COLO668 (cell line): ENCODE measurements around the gene PHF13.

ENCODE experiments used
- DNase-seq: peaks from one replicate; lab custom pipeline; 2025; ENCODE audit not compliant: unreplicated experiment; lab: John Stamatoyannopoulos, UW

The PHF13 gene

DNA sequence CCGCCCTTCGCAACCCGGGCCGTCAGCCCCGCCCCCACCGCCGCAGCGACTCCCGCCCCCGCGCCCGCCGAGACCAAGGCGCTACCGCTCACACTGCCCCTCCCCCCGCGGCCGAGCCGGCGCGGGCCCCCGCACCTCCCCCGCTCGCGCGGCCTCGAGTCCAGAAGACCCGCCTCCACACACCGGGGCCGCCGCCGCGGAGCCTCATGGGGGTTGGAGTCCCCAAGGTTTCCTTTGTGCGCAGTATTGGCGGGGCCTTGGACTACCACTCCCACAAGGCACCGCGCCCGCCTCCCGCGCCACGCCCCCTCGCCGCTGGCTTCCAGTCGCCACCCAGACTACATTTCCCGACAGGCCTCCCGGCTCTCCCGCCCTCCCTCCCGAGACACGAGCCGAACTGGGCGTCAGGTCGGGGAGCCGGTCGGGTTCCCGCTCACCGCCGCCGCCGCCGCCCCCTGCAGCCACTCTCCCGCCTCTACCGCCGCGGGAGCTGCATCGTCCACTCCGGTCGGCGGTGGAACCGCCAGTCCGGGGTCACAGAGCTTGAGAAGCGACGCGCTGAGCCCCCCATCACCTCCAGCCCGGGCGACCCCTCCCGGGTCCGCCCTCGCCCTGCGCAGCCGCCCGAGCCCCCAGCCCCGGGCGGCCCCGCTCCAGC is at the start of gene PHF13:
Gene PHF13 (plus strand): TSS at position 371 of the 658 bp plus-strand sequence. CDS start 336 bp downstream, outside the sequence.
- peak; percentile 100 for DNase-seq

DNA sequence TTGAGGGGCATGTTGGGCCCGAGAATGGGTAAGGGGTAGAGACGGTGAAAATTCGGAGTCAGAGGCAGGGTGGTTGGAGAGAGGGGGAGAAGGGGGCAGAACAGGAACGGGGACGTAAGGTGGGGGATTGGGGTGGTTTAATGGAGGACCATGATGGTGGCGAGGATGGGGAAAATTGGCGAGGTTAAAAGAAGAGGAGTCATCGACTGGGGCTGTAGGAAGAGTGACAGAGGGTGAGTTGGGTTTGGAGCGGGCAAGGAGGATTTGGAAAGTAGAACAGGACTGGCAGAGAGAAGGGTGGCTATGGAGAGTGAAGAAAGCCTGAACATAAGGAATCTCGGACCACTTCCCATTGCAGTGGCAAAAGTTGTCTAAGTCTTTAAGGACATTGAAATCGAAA is 44.5 kb upstream of the PHF13 start:
- DNase-seq, result no peak

DNA sequence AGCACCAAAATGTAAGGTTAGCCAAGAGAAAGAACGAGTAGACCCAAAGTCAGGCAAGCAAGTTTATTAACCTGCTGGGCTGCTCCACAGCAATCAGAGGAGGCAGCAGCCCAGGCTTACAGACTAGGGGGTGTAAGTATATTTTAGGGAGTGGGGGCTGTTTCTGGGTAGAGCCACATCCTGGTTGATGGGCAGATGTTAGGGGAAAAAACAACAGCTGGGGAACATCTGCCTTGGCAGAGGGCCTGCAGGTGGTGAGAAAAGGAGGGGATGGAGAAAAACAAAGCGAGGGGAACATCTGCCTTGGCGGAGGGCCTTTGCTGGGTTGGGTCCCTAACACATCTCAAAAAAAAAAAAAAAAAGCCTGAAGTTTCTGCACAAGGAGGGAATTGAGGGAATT is 43.4 kb upstream of the PHF13 start:
- DNase-seq, result no peak

DNA sequence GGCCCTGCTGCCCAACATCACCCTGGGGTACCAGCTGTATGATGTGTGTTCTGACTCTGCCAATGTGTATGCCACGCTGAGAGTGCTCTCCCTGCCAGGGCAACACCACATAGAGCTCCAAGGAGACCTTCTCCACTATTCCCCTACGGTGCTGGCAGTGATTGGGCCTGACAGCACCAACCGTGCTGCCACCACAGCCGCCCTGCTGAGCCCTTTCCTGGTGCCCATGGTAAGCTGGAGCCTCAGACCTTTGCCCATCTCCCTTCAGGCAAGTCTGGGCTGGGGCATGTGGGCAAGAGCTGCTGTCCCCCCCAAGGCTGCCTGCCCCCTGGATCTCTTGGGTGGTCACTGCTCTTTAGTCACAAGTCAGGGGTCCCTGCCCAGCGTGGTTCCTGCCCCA is 42.5 kb upstream of the PHF13 start:
- DNase-seq, result no peak

DNA sequence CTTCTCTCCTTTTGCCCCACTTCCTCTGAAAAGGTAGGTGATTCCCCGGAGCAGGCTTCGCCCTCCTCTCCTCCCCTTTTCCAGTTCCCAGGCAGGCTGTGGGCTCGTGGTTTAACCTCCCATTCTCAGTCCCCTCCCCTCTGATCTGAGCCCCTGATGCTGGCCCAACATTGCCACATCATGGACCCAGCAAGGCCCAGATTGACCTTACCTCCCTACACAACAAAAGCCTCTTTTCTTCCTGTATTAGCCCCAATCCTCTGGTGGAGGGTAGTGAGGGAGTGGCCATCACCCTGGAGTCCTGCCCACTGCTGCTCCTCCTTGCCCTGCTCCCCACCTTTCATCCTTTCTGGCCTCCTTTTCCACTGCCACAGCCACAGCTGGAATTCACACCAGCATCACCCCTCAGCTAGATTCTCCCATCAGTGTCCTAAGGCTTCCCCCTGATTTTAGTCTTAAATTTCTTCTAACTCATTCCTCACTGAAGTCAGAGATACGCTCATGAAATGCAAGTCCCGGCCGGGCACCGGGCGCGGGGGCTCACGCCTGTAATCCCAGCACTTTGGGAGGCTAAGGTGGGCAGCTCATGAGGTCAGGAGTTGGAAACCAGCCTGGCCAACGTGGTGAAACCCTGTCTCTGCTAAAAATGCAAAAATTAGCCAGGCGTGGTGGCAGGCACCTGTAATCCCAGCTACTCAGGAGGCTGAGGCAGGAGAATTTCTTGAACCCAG is 40.7 kb upstream of the PHF13 start:
- no peak for DNase-seq

DNA sequence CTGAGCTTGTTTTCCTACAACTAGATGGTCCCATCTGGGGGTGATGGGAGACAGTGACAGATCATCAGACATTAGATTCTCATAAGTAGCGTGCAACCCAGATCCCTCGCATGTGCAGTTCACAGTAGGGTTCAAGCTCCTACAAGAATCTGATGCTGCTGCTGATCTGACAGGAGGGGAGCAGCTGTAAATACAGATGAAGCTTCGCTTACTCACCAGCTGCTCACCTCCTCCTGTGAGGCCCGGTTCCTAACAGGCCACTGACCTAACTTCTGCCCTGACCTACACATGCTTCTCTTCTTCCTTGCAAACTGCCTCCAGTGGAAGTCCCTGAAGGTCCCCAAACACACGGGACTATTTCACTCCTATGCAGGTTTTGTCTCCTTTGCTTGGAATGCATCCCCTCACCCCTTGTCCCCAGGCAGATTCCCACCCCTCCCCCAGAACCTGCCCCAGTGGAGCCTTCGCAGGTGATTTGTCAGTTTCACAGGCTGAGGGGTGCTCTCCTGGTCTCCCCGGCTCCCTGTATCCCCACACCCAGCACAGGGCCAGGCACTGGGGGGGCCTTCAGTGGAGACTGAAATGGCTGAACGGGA is 39.4 kb upstream of the PHF13 start:
- no peak for DNase-seq

DNA sequence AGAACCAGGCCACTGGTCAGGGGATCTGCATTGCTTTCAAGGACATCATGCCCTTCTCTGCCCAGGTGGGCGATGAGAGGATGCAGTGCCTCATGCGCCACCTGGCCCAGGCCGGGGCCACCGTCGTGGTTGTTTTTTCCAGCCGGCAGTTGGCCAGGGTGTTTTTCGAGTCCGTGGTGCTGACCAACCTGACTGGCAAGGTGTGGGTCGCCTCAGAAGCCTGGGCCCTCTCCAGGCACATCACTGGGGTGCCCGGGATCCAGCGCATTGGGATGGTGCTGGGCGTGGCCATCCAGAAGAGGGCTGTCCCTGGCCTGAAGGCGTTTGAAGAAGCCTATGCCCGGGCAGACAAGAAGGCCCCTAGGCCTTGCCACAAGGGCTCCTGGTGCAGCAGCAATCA is 38.7 kb upstream of the PHF13 start:
- DNase-seq, result no peak

DNA sequence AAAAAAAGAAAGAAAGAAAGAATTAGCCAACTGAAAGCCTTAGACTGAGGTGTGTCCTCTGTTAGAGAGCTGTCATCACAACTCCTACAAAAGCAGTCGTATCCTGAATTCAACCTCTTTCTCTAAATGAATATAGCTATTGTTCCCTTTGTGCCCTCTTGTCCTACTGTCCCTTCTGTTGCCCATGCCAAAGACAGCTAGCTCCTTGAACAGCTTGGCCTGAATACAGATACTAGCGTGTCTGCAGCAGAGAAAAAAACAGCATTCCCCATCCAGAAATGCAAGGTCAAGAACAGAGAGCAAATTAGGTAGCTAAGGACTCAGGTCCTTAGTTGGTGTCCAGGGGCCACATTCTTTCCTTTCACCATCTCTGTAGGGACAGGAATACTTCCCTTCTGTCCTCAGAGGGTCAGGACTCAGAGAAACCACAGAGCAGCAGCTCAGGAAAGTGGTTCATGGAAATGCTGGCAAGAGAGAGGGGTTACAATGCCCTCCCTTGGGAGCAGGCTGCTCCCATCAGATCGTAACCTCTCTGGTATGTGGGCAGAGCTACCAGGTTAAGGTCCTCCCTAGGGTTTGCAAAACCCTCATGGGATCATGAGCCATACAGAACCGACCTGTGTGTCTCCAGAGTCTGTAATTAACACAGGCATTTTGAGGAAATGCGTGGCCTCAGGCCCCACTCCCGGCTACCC is 35.6 kb upstream of the PHF13 start:
- DNase-seq, result no peak

DNA sequence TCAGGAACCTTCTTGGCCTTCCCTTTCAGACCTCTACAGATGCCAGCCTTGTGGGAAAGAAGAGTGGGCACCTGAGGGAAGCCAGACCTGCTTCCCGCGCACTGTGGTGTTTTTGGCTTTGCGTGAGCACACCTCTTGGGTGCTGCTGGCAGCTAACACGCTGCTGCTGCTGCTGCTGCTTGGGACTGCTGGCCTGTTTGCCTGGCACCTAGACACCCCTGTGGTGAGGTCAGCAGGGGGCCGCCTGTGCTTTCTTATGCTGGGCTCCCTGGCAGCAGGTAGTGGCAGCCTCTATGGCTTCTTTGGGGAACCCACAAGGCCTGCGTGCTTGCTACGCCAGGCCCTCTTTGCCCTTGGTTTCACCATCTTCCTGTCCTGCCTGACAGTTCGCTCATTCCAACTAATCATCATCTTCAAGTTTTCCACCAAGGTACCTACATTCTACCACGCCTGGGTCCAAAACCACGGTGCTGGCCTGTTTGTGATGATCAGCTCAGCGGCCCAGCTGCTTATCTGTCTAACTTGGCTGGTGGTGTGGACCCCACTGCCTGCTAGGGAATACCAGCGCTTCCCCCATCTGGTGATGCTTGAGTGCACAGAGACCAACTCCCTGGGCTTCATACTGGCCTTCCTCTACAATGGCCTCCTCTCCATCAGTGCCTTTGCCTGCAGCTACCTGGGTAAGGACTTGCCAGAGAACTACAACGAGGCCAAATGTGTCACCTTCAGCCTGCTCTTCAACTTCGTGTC is 34.7 kb upstream of the PHF13 start:
- no peak for DNase-seq

DNA sequence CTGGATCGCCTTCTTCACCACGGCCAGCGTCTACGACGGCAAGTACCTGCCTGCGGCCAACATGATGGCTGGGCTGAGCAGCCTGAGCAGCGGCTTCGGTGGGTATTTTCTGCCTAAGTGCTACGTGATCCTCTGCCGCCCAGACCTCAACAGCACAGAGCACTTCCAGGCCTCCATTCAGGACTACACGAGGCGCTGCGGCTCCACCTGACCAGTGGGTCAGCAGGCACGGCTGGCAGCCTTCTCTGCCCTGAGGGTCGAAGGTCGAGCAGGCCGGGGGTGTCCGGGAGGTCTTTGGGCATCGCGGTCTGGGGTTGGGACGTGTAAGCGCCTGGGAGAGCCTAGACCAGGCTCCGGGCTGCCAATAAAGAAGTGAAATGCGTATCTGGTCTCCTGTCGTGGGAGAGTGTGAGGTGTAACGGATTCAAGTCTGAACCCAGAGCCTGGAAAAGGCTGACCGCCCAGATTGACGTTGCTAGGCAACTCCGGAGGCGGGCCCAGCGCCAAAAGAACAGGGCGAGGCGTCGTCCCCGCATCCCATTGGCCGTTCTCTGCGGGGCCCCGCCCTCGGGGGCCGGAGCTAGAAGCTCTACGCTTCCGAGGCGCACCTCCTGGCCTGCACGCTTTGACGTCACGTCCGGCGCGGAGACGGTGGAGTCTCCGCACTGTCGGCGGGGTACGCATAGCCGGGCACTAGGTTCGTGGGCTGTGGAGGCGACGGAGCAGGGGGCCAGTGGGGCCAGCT is 34.0 kb upstream of the PHF13 start, which contains the start of gene ZBTB48:
Gene ZBTB48 (plus strand): TSS at position 621 of the 745 bp plus-strand sequence. CDS start 616 bp downstream, outside the sequence.
- peak; percentile 100 for DNase-seq

DNA sequence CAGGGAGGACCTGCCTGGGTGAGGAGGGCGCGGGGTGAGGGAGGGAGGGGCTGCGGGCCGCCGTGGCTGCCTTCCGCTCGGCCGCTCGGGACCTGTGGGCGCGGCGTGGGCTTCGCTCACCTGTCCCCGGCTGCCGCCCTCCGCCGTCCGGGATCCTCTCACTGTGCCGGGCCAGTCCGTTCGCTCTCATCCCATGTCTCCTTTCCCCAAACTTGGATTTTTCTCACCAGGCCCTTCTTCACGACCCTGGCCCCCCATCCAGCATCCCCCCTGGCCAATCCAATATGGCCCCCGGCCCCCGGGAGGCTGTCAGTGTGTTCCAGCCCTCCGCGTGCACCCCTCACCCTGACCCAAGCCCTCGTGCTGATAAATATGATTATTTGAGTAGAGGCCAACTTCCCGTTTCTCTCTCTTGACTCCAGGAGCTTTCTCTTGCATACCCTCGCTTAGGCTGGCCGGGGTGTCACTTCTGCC is 33.4 kb upstream of the PHF13 start:
- no peak for DNase-seq

DNA sequence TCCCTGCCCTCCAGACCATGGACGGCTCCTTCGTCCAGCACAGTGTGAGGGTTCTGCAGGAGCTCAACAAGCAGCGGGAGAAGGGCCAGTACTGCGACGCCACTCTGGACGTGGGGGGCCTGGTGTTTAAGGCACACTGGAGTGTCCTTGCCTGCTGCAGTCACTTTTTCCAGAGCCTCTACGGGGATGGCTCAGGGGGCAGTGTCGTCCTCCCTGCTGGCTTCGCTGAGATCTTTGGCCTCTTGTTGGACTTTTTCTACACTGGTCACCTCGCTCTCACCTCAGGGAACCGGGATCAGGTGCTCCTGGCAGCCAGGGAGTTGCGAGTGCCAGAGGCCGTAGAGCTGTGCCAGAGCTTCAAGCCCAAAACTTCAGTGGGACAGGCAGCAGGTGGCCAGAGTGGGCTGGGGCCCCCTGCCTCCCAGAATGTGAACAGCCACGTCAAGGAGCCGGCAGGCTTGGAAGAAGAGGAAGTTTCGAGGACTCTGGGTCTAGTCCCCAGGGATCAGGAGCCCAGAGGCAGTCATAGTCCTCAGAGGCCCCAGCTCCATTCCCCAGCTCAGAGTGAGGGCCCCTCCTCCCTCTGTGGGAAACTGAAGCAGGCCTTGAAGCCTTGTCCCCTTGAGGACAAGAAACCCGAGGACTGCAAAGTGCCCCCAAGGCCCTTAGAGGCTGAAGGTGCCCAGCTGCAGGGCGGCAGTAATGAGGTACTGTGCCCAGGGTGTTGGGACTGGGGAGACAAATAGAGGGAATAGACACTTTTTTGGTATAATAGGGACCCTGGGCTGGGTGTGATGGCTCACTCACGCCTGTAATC is 32.7 kb upstream of the PHF13 start:
- DNase-seq, result no peak

DNA sequence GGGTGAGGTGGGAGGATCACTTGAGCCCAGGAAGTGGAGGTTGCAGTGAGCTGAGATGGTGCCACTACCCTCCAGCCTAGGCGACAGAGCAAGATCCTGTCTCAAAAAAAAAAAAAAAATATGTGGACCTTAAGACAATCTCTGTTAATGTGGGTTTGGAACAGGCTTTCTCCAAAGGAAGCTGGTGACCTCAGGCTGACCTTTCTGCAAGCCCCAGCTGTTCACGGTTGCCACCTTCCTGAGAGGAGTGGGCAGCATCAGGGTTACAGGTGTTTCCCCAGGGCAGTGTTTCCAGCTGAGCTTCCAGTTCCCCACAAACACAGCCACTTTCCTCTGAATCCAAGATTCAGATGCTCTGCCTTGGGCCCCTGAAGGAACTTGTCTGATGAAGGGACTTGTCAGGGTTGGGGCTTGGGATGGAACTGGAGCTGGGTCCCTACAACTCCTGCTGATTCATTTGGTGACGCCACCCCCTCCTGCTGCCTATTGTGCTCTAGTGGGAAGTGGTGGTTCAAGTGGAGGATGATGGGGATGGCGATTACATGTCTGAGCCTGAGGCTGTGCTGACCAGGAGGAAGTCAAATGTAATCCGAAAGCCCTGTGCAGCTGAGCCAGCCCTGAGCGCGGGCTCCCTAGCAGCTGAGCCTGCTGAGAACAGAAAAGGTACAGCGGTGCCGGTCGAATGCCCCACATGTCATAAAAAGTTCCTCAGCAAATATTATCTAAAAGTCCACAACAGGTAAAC is 31.8 kb upstream of the PHF13 start:
- peak; percentile 89 for DNase-seq

DNA sequence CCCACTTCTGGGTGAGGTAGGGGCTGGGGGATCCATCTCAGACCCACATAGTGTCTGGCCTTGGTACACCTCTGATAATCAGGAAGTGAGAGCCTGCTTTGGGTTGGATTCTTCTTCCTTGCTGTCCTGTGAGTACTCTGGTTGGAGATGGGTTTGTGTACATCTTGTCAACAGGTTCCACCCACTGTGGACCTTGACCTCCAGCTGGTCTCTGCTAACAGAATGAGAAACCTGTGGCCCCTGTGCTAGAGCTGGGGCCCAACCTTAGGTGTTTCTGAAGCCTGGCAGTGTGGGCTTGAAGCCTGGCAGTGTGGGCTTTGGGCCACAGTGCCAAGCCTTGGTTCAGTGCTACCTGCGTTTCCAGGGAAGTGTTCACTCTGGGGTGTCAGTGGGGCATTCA is 31.2 kb upstream of the PHF13 start:
- peak; percentile 97 for DNase-seq

DNA sequence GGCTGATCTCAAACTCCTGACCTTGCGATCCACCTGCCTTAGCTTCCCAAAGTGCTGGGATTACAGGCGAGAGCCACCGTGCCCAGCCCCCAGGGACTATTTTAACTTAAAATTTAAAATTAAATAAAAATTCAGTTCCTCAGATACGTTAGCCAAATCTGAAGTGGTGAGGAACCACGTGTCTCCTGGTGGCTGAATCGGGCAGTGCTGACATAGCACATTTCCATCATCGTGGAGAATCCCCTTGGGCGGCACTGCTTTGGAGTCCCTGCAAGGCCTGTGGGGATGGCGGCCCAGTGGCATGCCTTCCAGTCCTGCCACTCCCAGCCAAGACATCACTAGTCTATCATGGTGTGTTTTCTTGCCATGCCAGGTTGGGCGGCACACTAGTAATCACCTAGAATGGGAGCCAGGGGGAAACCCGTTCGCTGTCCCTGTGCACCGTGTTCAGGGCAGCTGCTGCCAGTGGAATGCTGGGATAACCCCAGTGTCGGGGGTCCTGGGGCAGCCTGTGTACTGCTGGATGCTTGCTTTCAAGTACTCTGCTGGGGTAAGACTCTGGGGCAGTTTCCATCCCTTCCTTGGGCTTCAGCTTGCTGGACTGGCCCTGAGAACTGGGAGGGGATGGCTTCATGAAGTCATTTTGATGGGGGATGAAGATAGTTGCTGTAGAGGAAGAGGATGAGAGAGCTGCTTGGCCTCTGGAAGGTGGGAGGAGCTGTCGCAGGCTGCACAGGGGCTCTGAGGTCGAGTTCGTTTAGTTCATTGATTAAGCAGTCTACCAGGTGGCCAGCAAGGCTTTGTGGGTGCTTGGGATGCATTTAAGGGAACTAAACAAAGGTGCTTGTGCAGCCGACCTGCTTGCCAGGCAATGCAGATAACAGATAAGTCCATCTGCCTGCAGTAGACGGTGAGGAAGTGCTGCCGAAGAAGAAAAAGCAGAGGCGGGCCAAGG is 29.1 kb upstream of the PHF13 start:
- DNase-seq, result no peak

DNA sequence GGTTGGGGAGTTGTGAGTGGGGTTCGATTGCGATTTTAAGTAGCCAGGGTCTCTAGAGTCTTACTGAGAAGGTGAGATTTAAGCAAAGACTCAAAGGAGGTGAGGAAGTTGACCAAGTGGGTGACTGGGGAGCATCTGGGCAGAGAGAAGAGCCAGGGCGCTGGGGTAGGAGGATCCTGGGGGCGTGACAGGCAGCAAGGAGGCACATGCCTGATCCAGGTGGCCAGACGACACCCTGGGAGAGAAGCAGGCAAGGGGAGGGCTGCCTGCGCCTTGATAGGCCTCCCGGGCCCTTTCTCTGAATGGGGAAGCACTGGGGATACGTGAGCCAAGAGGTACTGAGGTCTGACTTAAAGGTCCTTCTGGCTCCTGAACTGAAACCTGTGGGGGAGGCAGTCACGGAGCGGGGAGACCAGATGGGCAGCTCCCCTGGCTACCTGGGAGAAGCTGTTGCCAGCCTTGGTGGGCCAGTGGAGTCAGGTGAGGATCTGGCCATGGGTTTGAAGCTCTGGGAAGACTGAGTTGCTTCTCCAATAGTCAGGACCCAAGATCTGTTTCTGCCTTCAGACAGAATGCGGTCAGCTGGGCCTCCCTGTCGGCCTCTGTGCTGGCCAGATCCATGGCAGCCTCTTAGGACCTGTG is 28.3 kb upstream of the PHF13 start:
- no peak for DNase-seq

DNA sequence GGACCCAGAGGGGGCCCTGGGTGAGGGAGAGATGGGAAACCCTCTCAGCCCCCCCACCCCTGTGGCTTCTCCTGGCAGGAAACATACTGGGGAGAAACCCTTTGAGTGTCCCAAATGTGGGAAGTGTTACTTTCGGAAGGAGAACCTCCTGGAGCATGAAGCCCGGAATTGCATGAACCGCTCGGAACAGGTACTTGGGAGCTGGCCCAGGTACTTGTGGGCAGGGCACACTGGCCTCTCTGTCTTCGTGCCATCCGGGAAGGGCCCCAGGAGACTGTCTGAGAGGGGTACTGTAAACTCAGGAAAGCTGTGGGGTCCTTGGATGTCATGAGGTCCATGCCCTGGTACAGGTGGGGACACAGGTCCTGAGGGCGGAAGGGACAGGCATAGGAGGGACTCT is 27.7 kb upstream of the PHF13 start:
- DNase-seq, result no peak
